ENCODE measurements around the gene BCAR1.
"Not testable (repeated sequence)": the region's sequence is repeated elsewhere in the genome, so short reads cannot be mapped to it uniquely, and the experiment has no call there.

Gene BCAR1

GRCh38 chr16:75271441-75272096 lies 20.1 kb upstream of the BCAR1 start:
- FAIRE-seq = no peak

- FAIRE-seq = not testable (repeated sequence)
These were observed 17.9 kb upstream of the BCAR1 start for GRCh38 chr16:75269358-75269757.

- FAIRE-seq = no peak
These were observed 16.3 kb upstream of the BCAR1 start for GRCh38 chr16:75267631-75268264.

GRCh38 chr16:75266738-75267630 lies 15.6 kb upstream of the BCAR1 start:
- FAIRE-seq = no peak

- no peak for FAIRE-seq
These were observed 14.7 kb upstream of the BCAR1 start for GRCh38 chr16:75265911-75266701.

GRCh38 chr16:75264999-75265910 lies 13.8 kb upstream of the BCAR1 start:
- no peak for FAIRE-seq

GRCh38 chr16:75264457-75264998 lies 13.1 kb upstream of the BCAR1 start:
- FAIRE-seq = no peak

- no peak for FAIRE-seq
These were observed 12.6 kb upstream of the BCAR1 start for GRCh38 chr16:75263963-75264445.

- FAIRE-seq = no peak
These were observed 12.0 kb upstream of the BCAR1 start for GRCh38 chr16:75263291-75263962.

- no peak for FAIRE-seq
These were observed 11.3 kb upstream of the BCAR1 start for GRCh38 chr16:75262800-75263127.

- FAIRE-seq = no peak
These were observed 10.8 kb upstream of the BCAR1 start for GRCh38 chr16:75262104-75262799.

- FAIRE-seq = no peak
These were observed 10.2 kb upstream of the BCAR1 start for GRCh38 chr16:75261590-75262078.

GRCh38 chr16:75260851-75261589 lies 9.6 kb upstream of the BCAR1 start:
- no peak for FAIRE-seq

- no peak for FAIRE-seq
These were observed 7.3 kb upstream of the BCAR1 start for GRCh38 chr16:75258807-75259141.

- no peak for FAIRE-seq
These were observed 6.7 kb upstream of the BCAR1 start for GRCh38 chr16:75257886-75258806.

- no peak for FAIRE-seq
These were observed 5.4 kb upstream of the BCAR1 start for GRCh38 chr16:75256696-75257343.

GRCh38 chr16:75256059-75256571 lies 4.7 kb upstream of the BCAR1 start:
- no peak for FAIRE-seq
